WI38 (cell line): ENCODE data around the gene PTBP3.

Experiments used
- H3K4me3 ChIP-seq: 2 replicates; pipeline ENCODE4 v1.5.1; 2011; ENCODE audit warnings: low read depth, mild to moderate bottlenecking, control low read depth, low read length
- CTCF ChIP-seq: IDR thresholded peaks from 2 replicates; pipeline ENCODE4 v1.5.1; 2012; ENCODE audit warnings: low read depth, mild to moderate bottlenecking, control low read depth, low read length

PTBP3 gene

GRCh38 chr9:112168197-112168596 is 165.2 kb downstream of the PTBP3 start:
- no peak for TF ChIP-seq CTCF

More at GRCh38 chr9:112168197-112168596, 165.2 kb downstream of the PTBP3 start:
- no peak overlapping the region for H3K4me3 ChIP-seq
